H9 (cell line): ENCODE measurements around the gene ANTXR2. TPM values are rescaled to one million over a fixed set of nuclear protein-coding genes. Genes with fewer than 3 reads are reported as not detected.

ENCODE experiments used
- DNase-seq: peaks from one replicate; pipeline ENCODE4 v3.0.0-alpha.2; 2017
- H2AFZ ChIP-seq: one replicate; pipeline ENCODE4 v1.6.1; 2013; ENCODE audit warnings: mild to moderate bottlenecking, low read length, control low read depth, moderate library complexity
- H2AK5ac ChIP-seq: 2 replicates; pipeline ENCODE4 v1.6.1; 2013; ENCODE audit warnings: low read length, control low read depth, mixed read lengths; ENCODE audit not compliant: insufficient read length
- H2BK120ac ChIP-seq: one replicate; pipeline ENCODE4 v1.6.1; 2013; ENCODE audit warnings: low read depth, mild to moderate bottlenecking, low read length, control low read depth, inconsistent platforms; ENCODE audit not compliant: poor library complexity, severe bottlenecking
- H2BK12ac ChIP-seq: 2 replicates; pipeline ENCODE4 v1.6.1; 2013; ENCODE audit warnings: low read length, control low read depth, mixed read lengths, low read depth; ENCODE audit not compliant: insufficient read length
- H2BK15ac ChIP-seq: 2 replicates; pipeline ENCODE4 v1.6.1; 2013; ENCODE audit warnings: low read depth, low read length, control low read depth
- H2BK20ac ChIP-seq: one replicate; pipeline ENCODE4 v1.6.1; 2013; ENCODE audit warnings: low read depth, mild to moderate bottlenecking, low read length, control low read depth, inconsistent platforms; ENCODE audit not compliant: poor library complexity, severe bottlenecking
- H2BK5ac ChIP-seq: 2 replicates; pipeline ENCODE4 v1.6.1; 2013; ENCODE audit warnings: low read length, control low read depth, mixed read lengths; ENCODE audit not compliant: insufficient read length
- H3K14ac ChIP-seq: 2 replicates; pipeline ENCODE4 v1.6.1; 2013; ENCODE audit warnings: low read length, control low read depth; ENCODE audit not compliant: insufficient read depth
- H3K18ac ChIP-seq: 2 replicates; pipeline ENCODE4 v1.6.1; 2013; ENCODE audit warnings: low read depth, mild to moderate bottlenecking, mixed read lengths, low read length, control low read depth; ENCODE audit not compliant: insufficient read length
- H3K23ac ChIP-seq: 2 replicates; pipeline ENCODE4 v1.6.1; 2013; ENCODE audit warnings: low read length, control low read depth, mixed read lengths, low read depth; ENCODE audit not compliant: insufficient read length
- H3K23me2 ChIP-seq: 2 replicates; pipeline ENCODE4 v1.6.1; 2013; ENCODE audit warnings: low read depth, mild to moderate bottlenecking, mixed read lengths, low read length, control low read depth; ENCODE audit not compliant: insufficient read length, poor library complexity, severe bottlenecking
- H3K27ac ChIP-seq: 2 replicates; pipeline ENCODE4 v1.5.1; 2013; ENCODE audit warnings: low read length, control low read depth, mixed read lengths, low read depth; ENCODE audit not compliant: insufficient read length
- H3K27me3 ChIP-seq: 2 replicates; pipeline ENCODE4 v1.6.1; 2013; ENCODE audit warnings: low read length, control low read depth, inconsistent platforms; ENCODE audit not compliant: insufficient read depth
- H3K4ac ChIP-seq: 2 replicates; pipeline ENCODE4 v1.6.1; 2013; ENCODE audit warnings: low read depth, mild to moderate bottlenecking, control low read depth, inconsistent platforms, low read length, moderate library complexity
- H3K4me1 ChIP-seq: 2 replicates; pipeline ENCODE4 v1.6.1; 2013; ENCODE audit warnings: low read length, control low read depth, inconsistent platforms; ENCODE audit not compliant: insufficient read depth
- H3K4me2 ChIP-seq: 2 replicates; pipeline ENCODE4 v1.6.1; 2013; ENCODE audit warnings: low read length, control low read depth, mixed read lengths; ENCODE audit not compliant: insufficient read length, insufficient read depth
- H3K56ac ChIP-seq: 2 replicates; pipeline ENCODE4 v1.6.1; 2013; ENCODE audit warnings: low read depth, mild to moderate bottlenecking, mixed read lengths, low read length, control low read depth; ENCODE audit not compliant: insufficient read length
- H3K79me1 ChIP-seq: 2 replicates; pipeline ENCODE4 v1.6.1; 2013; ENCODE audit warnings: low read depth, mild to moderate bottlenecking, moderate library complexity, low read length, control low read depth, inconsistent platforms; ENCODE audit not compliant: insufficient read depth, poor library complexity, severe bottlenecking
- H3K79me2 ChIP-seq: 2 replicates; pipeline ENCODE4 v1.6.1; 2013; ENCODE audit warnings: low read length, control low read depth, inconsistent platforms; ENCODE audit not compliant: insufficient read depth
- H3K9ac ChIP-seq: 2 replicates; pipeline ENCODE4 v1.6.1; 2013; ENCODE audit warnings: low read length, control low read depth, mixed read lengths; ENCODE audit not compliant: insufficient read length; ENCODE audit errors: extremely low read depth
- H3K9me3 ChIP-seq: one replicate; pipeline ENCODE4 v1.6.1; 2013; ENCODE audit warnings: low read depth, low read length, inconsistent platforms; ENCODE audit not compliant: control insufficient read depth
- H3T11ph ChIP-seq: one replicate; pipeline ENCODE4 v1.6.1; 2013; ENCODE audit warnings: mild to moderate bottlenecking, low read length, control low read depth, inconsistent platforms
- H4K20me1 ChIP-seq: one replicate; pipeline ENCODE4 v1.6.1; 2013; ENCODE audit not compliant: control insufficient read depth, insufficient read length, insufficient read depth
- H4K5ac ChIP-seq: 2 replicates; pipeline ENCODE4 v1.6.1; 2013; ENCODE audit warnings: low read depth, mild to moderate bottlenecking, mixed read lengths, low read length, control low read depth; ENCODE audit not compliant: insufficient read length
- H4K8ac ChIP-seq: replicated peaks from 2 replicates; pipeline ENCODE4 v1.6.1; 2013; ENCODE audit warnings: low read length, control low read depth, mixed read lengths, low read depth; ENCODE audit not compliant: insufficient read length
- H4K91ac ChIP-seq: 2 replicates; pipeline ENCODE4 v1.6.1; 2013; ENCODE audit warnings: low read depth, mild to moderate bottlenecking, moderate library complexity, mixed read lengths, low read length, control low read depth; ENCODE audit not compliant: insufficient read length
- H3K27ac Mint-ChIP-seq, 3 experiments: 2 replicates in 2 of 3; 3 replicates in 1 of 3; pipeline ENCODE4 v1.8.0; 2020 to 2021; ENCODE audit warnings: mixed read lengths in 3 of 3, mild to moderate bottlenecking in 1 of 3, moderate library complexity in 1 of 3
- H3K27me3 Mint-ChIP-seq: 2 replicates; pipeline ENCODE4 v1.8.0; 2021; ENCODE audit warnings: low read depth, mild to moderate bottlenecking, moderate library complexity, mixed read lengths
- H3K36me3 Mint-ChIP-seq, 3 experiments: 2 replicates in 2 of 3; 3 replicates in 1 of 3; pipeline ENCODE4 v1.8.0; 2020 to 2021; ENCODE audit warnings: low read depth in 3 of 3, mixed read lengths in 3 of 3; ENCODE audit not compliant: insufficient read depth in 1 of 3
- H3K4me1 Mint-ChIP-seq, 2 experiments: 2 replicates each; pipeline ENCODE4 v1.8.0; 2020; ENCODE audit warnings: mixed read lengths in 2 of 2
- H3K4me3 Mint-ChIP-seq, 2 experiments: 2 replicates in 1 of 2; 3 replicates in 1 of 2; pipeline ENCODE4 v1.8.0; 2020 to 2021; ENCODE audit warnings: mild to moderate bottlenecking in 2 of 2, mixed read lengths in 2 of 2, moderate library complexity in 1 of 2
- H3K9me3 Mint-ChIP-seq, 2 experiments: 2 replicates in 1 of 2; 3 replicates in 1 of 2; pipeline ENCODE4 v1.8.0; 2020; ENCODE audit warnings: mild to moderate bottlenecking in 2 of 2, mixed read lengths in 2 of 2, moderate library complexity in 1 of 2
- WGBS: extraction: QIAGEN DNeasy Blood & Tissue Kit; methylation state at CpG from one replicate; pipeline ENCODE4 v1.1.7; 2013; ENCODE audit warnings: missing lambda C conversion rate, low lambda C conversion rate, mixed read lengths; ENCODE audit not compliant: insufficient read length; ENCODE audit errors: extremely low coverage; 5-methylcytosine and 5-hydroxymethylcytosine counted together
- total RNA-seq: library from RNA; stranded (reverse); gene quantifications from 2 replicates; pipeline ENCODE4 v1.2.1, GENCODE V29; 2021
- TF ChIP-seq, protein P1 (sequence below): fragments of 200-600 bp; sonication (generic); conservative IDR thresholded peaks from 3 replicates; pipeline ENCODE4 v1.8.0; 2021; ENCODE audit warnings: antibody characterized with exemption, mild to moderate bottlenecking

Gene ANTXR2
- total RNA-seq, 1 experiment from 2014 or later = 4.7 TPM

DNA sequence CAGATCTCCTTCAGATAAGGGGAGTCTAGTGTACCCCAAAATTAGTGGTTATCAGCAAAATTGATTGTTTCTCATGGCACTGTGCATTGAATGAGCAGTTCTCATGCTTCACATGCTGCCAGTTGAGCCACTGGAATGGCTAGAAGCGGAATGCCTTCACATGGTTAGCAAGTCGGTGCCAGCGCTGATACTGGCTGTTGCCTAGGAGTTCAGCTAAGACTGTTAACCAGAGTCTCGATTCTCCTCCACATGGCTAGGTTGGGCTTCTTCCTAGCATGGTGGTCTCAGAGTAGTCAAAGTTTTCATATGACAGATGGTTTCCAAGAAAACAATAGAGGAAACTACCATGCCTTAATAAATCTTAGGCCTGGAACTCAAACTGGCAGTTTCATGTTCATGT is 12.2 kb downstream of the ANTXR2 start:
- no peak overlapping the region for H3K4me3 Mint-ChIP-seq
- Histone ChIP-seq H4K20me1 (no peaks in the 10 kb centered on the region), H3K14ac (no peak overlapping the region), H3K4ac (no peak overlapping the region), H3K79me1 (no peaks in the 10 kb centered on the region), H4K5ac (no peak overlapping the region), H3K23ac (no peak overlapping the region), H2BK15ac (no peak overlapping the region), H3K18ac (no peak overlapping the region), H4K8ac (no peak overlapping the region), H2BK12ac (no peak overlapping the region), H2BK5ac (no peak overlapping the region), H3K4me1 (peaks cover 4% of the 10 kb centered on the region; the same call in 1 of the 2 replicates), H2AFZ (no peak overlapping the region), H3K56ac (no peak overlapping the region), H2AK5ac (no peak overlapping the region), H3K4me2 (no peak overlapping the region), H3K23me2 (no peaks in the 10 kb centered on the region), H3K9me3 (no peaks in the 10 kb centered on the region), H3K27ac (no peak overlapping the region), H4K91ac (no peak overlapping the region), H3K9ac (no peak overlapping the region), H3T11ph (no peak overlapping the region), H3K79me2 (no peaks in the 10 kb centered on the region), H2BK120ac (no peak overlapping the region), H3K27me3 (no peaks in the 10 kb centered on the region), H2BK20ac (no peak overlapping the region)
- DNase-seq = no peak
- no peaks in the 10 kb centered on the region for H3K27me3 Mint-ChIP-seq
- no peaks in the 10 kb centered on the region for H3K9me3 Mint-ChIP-seq
- peaks cover 0 to 3% of the 10 kb centered on the region in 2 experiments; a peak in 1 of 4 replicates for H3K4me1 Mint-ChIP-seq
- TF ChIP-seq, protein P1, sequence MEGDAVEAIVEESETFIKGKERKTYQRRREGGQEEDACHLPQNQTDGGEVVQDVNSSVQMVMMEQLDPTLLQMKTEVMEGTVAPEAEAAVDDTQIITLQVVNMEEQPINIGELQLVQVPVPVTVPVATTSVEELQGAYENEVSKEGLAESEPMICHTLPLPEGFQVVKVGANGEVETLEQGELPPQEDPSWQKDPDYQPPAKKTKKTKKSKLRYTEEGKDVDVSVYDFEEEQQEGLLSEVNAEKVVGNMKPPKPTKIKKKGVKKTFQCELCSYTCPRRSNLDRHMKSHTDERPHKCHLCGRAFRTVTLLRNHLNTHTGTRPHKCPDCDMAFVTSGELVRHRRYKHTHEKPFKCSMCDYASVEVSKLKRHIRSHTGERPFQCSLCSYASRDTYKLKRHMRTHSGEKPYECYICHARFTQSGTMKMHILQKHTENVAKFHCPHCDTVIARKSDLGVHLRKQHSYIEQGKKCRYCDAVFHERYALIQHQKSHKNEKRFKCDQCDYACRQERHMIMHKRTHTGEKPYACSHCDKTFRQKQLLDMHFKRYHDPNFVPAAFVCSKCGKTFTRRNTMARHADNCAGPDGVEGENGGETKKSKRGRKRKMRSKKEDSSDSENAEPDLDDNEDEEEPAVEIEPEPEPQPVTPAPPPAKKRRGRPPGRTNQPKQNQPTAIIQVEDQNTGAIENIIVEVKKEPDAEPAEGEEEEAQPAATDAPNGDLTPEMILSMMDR = no peak
- H3K27ac Mint-ChIP-seq = no peak overlapping the region
- no peaks in the 10 kb centered on the region for H3K36me3 Mint-ChIP-seq
- no CpG with 5 or more reads among the region's 4 CpGs for WGBS
